B cell (primary cell): ENCODE data around the gene NMNAT3. TPM values are rescaled to one million over a fixed set of nuclear protein-coding genes. Genes with fewer than 3 reads are reported as not detected.

Experiments used
- polyA plus RNA-seq: library from polyadenylated mRNA; depleted of rRNA; stranded (reverse); fragments of >200 nt; gene quantifications from 2 replicates; pipeline ENCODE4 v1.2.3, GENCODE V29; 2012
- small RNA-seq: library from RNA; depleted of rRNA; stranded (forward); fragments of <200 nt; gene quantifications from one replicate; pipeline ENCODE3, GENCODE V24; 2012; ENCODE audit warnings: low replicate concordance, low read depth; ENCODE audit not compliant: insufficient read length
- total RNA-seq, 2 donors: library from RNA; stranded (reverse); fragments of 120-200 nt in 1 of 2; gene quantifications; 1 replicate in 1 of 2; 2 replicates in 1 of 2; pipeline versions ENCODE4 v1.2.3 to v1.2.4, GENCODE V29; 2013 to 2022

NMNAT3 gene
- total and polyA plus RNA-seq, 2 donors (not counting 1 experiment from before 2014, with no cell fraction given) = 1.9 to 3.3 TPM

Small RNAs within 50 kb of the gene (small RNA-seq; reads per million reads assigned to genes)
- gene RN7SL724P = not detected

Other genes with a start within 250 kb of the NMNAT3 start
- gene RBP2, start 201.5 kb downstream of the NMNAT3 start, total RNA-seq = not detected in 2 replicates
- gene RBP2, start 201.5 kb downstream of the NMNAT3 start, polyA plus RNA-seq = not detected in 2 replicates
- gene RBP1, start 138.2 kb downstream of the NMNAT3 start, total RNA-seq = not detected in 2 replicates
- not detected in 2 replicates for gene RBP1, start 138.2 kb downstream of the NMNAT3 start, polyA plus RNA-seq